SK-N-SH (cell line): ENCODE data around the gene MPST. TPM values are rescaled to one million over a fixed set of nuclear protein-coding genes. Genes with fewer than 3 reads are reported as not detected.

Experiments
- CTCF ChIA-PET: fragments of 300-600, 350-600 bp; formaldehyde crosslinking; extraction: SDS; loops from one replicate; lab custom pipeline; 2021; lab: Yijun Ruan, JAX
- POLR2A ChIA-PET: fragments of 350-600 bp; sonication (Branson Sonifier 250); formaldehyde crosslinking; extraction: SDS; loops from one replicate; lab custom pipeline; 2020; ENCODE audit warnings: antibody characterized with exemption, inconsistent platforms; lab: Yijun Ruan, JAX
- DNase-seq: peaks from one replicate; pipeline ENCODE4 v3.0.0; 2012
- H2AFZ ChIP-seq: fragments of 200-600 bp; sonication (generic); 2 replicates; pipeline ENCODE4 v1.8.1; 2016; ENCODE audit warnings: antibody characterized with exemption, mild to moderate bottlenecking, low read depth
- H3F3A ChIP-seq: fragments of 200-600 bp; sonication (generic); replicated peaks from 2 replicates; pipeline ENCODE3; 2016; ENCODE audit warnings: antibody characterized with exemption, mild to moderate bottlenecking; ENCODE audit not compliant: insufficient read depth
- H3K27ac ChIP-seq, 2 experiments: fragments of 200-500 bp in 1 of 2; fragments of 200-600 bp in 1 of 2; sonication (Bioruptor generic) in 1 of 2; sonication (generic), shearing (Covaris generic) in 1 of 2; 2 replicates each; pipeline versions ENCODE4 v1.5.1 to v1.6.1; 2014 to 2016; ENCODE audit warnings: low read depth in 2 of 2, inconsistent platforms in 1 of 2, low read length in 1 of 2, mild to moderate bottlenecking in 1 of 2, mixed read lengths in 1 of 2
- H3K27me3 ChIP-seq: fragments of 200-600 bp; sonication (generic), shearing (Covaris generic); 2 replicates; pipeline ENCODE4 v1.6.1; 2016; ENCODE audit warnings: mixed run types; ENCODE audit not compliant: insufficient read depth
- H3K36me3 ChIP-seq, 2 experiments: fragments of 200-500 bp in 1 of 2; fragments of 200-600 bp in 1 of 2; sonication (Bioruptor generic) in 1 of 2; sonication (generic) in 1 of 2; replicated peaks in 1 of 2; 2 replicates each; pipeline versions ENCODE3 to v1.5.1; 2014 to 2016; ENCODE audit warnings: low read length in 1 of 2, mild to moderate bottlenecking in 1 of 2; ENCODE audit not compliant: insufficient read depth in 2 of 2, control insufficient read depth in 1 of 2
- H3K4me1 ChIP-seq, 2 experiments: fragments of 200-500 bp in 1 of 2; fragments of 200-600 bp in 1 of 2; sonication (Bioruptor generic) in 1 of 2; sonication (generic), shearing (Covaris generic) in 1 of 2; 2 replicates each; pipeline versions ENCODE4 v1.5.1 to v1.6.1; 2014 to 2016; ENCODE audit warnings: low read depth in 1 of 2, low read length in 1 of 2, mixed run types in 1 of 2; ENCODE audit not compliant: insufficient read depth in 2 of 2, control insufficient read depth in 1 of 2
- H3K4me2 ChIP-seq: fragments of 200-600 bp; sonication (generic), shearing (Covaris generic); 2 replicates; pipeline ENCODE4 v1.6.1; 2017; ENCODE audit warnings: mixed run types
- H3K4me3 ChIP-seq, 2 experiments: fragments of 200-500 bp in 1 of 2; fragments of 200-600 bp in 1 of 2; sonication (Bioruptor generic) in 1 of 2; sonication (generic), shearing (Covaris generic) in 1 of 2; 2 replicates each; pipeline versions ENCODE4 v1.5.1 to v1.8.1; 2014 to 2016; ENCODE audit warnings: low read depth in 2 of 2, inconsistent platforms in 1 of 2, low read length in 1 of 2, mild to moderate bottlenecking in 1 of 2, mixed read lengths in 1 of 2, moderate library complexity in 1 of 2
- H3K79me2 ChIP-seq: fragments of 200-600 bp; sonication (generic); 2 replicates; pipeline ENCODE4 v1.8.1; 2017; ENCODE audit warnings: mild to moderate bottlenecking; ENCODE audit not compliant: insufficient read depth
- H3K9ac ChIP-seq: fragments of 200-600 bp; sonication (generic); 2 replicates; pipeline ENCODE4 v1.6.1; 2017; ENCODE audit warnings: mixed run types
- H3K9me2 ChIP-seq: fragments of 200-600 bp; sonication (generic); 2 replicates; pipeline ENCODE4 v1.6.1; 2017; ENCODE audit warnings: mixed run types
- H3K9me3 ChIP-seq: fragments of 200-600 bp; sonication (generic); 2 replicates; pipeline ENCODE4 v1.6.1; 2017; ENCODE audit warnings: mixed run types, mild to moderate bottlenecking, moderate library complexity
- H4K20me1 ChIP-seq: fragments of 200-600 bp; sonication (generic); 2 replicates; pipeline ENCODE4 v1.6.1; 2017; ENCODE audit warnings: mild to moderate bottlenecking, mixed run types; ENCODE audit not compliant: insufficient read depth
- EZH2phosphoT487 ChIP-seq: fragments of 200-600 bp; sonication (generic); IDR thresholded peaks from 2 replicates; pipeline ENCODE4 v1.6.1; 2017; ENCODE audit warnings: low read depth, mixed run types, mild to moderate bottlenecking, antibody characterized with exemption, moderate library complexity, borderline replicate concordance
- FOSL2 ChIP-seq: IDR thresholded peaks from 2 replicates; pipeline ENCODE4 v1.4.0; 2012; ENCODE audit warnings: low read depth, mild to moderate bottlenecking, moderate library complexity, borderline replicate concordance
- FOXM1 ChIP-seq: IDR thresholded peaks from 2 replicates; pipeline ENCODE4 v1.4.0; 2012; ENCODE audit warnings: low read depth, mild to moderate bottlenecking
- GABPA ChIP-seq: IDR thresholded peaks from 2 replicates; pipeline ENCODE4 v1.4.0; 2012; ENCODE audit warnings: low read depth, mild to moderate bottlenecking
- JUND ChIP-seq: IDR thresholded peaks from 2 replicates; pipeline ENCODE4 v1.4.0; 2012
- MXI1 ChIP-seq: IDR thresholded peaks from 2 replicates; pipeline ENCODE4 v1.6.1; 2012; ENCODE audit warnings: mild to moderate bottlenecking, low read depth, low read length, improper control_type of control experiment
- NFIC ChIP-seq: IDR thresholded peaks from 2 replicates; pipeline ENCODE4 v1.4.0; 2012; ENCODE audit warnings: borderline replicate concordance
- TCF12 ChIP-seq: IDR thresholded peaks from 2 replicates; pipeline ENCODE4 v1.4.0; 2012
- YY1 ChIP-seq: IDR thresholded peaks from 2 replicates; pipeline ENCODE4 v1.4.0; 2012; ENCODE audit warnings: low read depth, mild to moderate bottlenecking
- WGBS: methylation state at CpG from one replicate; pipeline ENCODE4 v1.1.6; 2017; ENCODE audit warnings: low lambda C conversion rate; 5-methylcytosine and 5-hydroxymethylcytosine counted together
- polyA plus RNA-seq, 3 experiments: library from polyadenylated mRNA; depleted of rRNA; stranded (reverse); fragments of >200 nt; gene quantifications; 2 replicates each; pipeline ENCODE4 v1.2.3, GENCODE V29; 2012
- TF ChIP-seq, protein P1 (sequence below): IDR thresholded peaks from 2 replicates; pipeline ENCODE4 v1.6.1; 2012; ENCODE audit warnings: mild to moderate bottlenecking, low read depth, low read length, moderate library complexity
- TF ChIP-seq, protein P2 (sequence below): fragments of 150-350 bp; IDR thresholded peaks from 2 replicates; pipeline ENCODE4 v1.6.1; 2017; ENCODE audit warnings: antibody characterized with exemption, low read length, low read depth, borderline replicate concordance
- TF ChIP-seq, protein P3 (sequence below): fragments of 200-600 bp; sonication (generic); IDR thresholded peaks from 2 replicates; pipeline ENCODE4 v1.6.1; 2017; ENCODE audit warnings: antibody characterized with exemption, mild to moderate bottlenecking, moderate library complexity
- TF ChIP-seq, protein P4 (sequence below): IDR thresholded peaks from 2 replicates; pipeline ENCODE4 v1.4.0; 2012; ENCODE audit warnings: low read depth, borderline replicate concordance

MPST gene
- polyA plus RNA-seq, 1 of the 3 experiments (the other 2 are of a cell fraction): 60.4 TPM

DNA sequence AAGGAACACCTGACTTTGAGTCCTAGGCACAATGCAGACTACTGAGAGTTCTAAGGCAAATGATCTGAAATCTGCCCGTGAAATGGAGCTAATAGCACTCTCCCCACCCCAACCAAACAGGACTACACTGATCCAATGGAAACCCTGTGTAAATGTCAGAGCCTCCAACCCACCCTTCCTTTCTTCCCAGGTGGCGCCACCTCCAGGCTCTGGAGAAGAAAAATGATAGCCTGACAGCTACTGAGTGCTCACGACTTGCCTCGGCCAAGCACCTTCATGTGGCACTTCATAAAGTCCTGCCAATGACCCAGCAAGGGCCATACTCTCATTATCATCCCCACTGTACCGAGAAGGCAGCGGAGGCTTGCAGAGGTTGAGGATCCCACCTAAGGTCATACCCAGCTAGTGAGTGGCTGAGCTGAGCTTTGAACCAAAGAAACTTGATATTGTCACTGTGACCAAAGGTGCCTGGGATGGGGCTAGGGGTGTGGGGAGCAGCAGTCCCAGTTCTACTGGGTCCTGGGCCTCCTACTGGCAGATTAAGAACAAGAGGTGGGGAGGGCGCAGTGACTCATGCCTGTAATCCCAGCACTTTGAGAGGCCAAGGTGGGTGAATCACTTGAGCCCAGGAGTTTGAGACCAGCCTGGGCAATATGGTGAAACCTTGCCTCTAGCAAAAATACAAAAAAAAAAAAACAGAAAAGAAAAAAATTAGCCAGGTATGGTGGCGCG lies 20.8 kb upstream of the MPST start:
- Histone ChIP-seq H3K4me2 (no peak overlapping the region), H3K27me3 (peaks cover 12% of the 10 kb centered on the region; the same call in 1 of the 2 replicates), H2AFZ (no peak overlapping the region), H3K27ac (no peak overlapping the region), H4K20me1 (no peaks in the 10 kb centered on the region), H3K9me2 (no peaks in the 10 kb centered on the region), H3K79me2 (no peaks in the 10 kb centered on the region), H3K4me1 (no peaks in the 10 kb centered on the region), H3F3A (no peaks in the 10 kb centered on the region), H3K9me3 (no peaks in the 10 kb centered on the region), H3K9ac (no peak overlapping the region), H3K36me3 (no peaks in the 10 kb centered on the region), H3K4me3 (no peak overlapping the region)
- ChIA-PET CTCF (interaction anchor here (0.7 to 2.0 kb wide), 10 partner anchors 12 to 452 kb away, joined by 3 to 11 read pairs (median 4); no protein-coding TSS in a partner anchor), POLR2A (no interaction called here)
- WGBS: 74% methylated on average over 9 of the region's 9 CpGs
- DNase-seq: no peak
- TF ChIP-seq, protein P1, sequence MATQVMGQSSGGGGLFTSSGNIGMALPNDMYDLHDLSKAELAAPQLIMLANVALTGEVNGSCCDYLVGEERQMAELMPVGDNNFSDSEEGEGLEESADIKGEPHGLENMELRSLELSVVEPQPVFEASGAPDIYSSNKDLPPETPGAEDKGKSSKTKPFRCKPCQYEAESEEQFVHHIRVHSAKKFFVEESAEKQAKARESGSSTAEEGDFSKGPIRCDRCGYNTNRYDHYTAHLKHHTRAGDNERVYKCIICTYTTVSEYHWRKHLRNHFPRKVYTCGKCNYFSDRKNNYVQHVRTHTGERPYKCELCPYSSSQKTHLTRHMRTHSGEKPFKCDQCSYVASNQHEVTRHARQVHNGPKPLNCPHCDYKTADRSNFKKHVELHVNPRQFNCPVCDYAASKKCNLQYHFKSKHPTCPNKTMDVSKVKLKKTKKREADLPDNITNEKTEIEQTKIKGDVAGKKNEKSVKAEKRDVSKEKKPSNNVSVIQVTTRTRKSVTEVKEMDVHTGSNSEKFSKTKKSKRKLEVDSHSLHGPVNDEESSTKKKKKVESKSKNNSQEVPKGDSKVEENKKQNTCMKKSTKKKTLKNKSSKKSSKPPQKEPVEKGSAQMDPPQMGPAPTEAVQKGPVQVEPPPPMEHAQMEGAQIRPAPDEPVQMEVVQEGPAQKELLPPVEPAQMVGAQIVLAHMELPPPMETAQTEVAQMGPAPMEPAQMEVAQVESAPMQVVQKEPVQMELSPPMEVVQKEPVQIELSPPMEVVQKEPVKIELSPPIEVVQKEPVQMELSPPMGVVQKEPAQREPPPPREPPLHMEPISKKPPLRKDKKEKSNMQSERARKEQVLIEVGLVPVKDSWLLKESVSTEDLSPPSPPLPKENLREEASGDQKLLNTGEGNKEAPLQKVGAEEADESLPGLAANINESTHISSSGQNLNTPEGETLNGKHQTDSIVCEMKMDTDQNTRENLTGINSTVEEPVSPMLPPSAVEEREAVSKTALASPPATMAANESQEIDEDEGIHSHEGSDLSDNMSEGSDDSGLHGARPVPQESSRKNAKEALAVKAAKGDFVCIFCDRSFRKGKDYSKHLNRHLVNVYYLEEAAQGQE: no peak
- TF ChIP-seq, protein P2, sequence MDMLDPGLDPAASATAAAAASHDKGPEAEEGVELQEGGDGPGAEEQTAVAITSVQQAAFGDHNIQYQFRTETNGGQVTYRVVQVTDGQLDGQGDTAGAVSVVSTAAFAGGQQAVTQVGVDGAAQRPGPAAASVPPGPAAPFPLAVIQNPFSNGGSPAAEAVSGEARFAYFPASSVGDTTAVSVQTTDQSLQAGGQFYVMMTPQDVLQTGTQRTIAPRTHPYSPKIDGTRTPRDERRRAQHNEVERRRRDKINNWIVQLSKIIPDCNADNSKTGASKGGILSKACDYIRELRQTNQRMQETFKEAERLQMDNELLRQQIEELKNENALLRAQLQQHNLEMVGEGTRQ: no peak
- no peak for TF ChIP-seq MXI1
- no peak for TF ChIP-seq GABPA
- no peak for TF ChIP-seq NFIC
- TF ChIP-seq, protein P3, sequence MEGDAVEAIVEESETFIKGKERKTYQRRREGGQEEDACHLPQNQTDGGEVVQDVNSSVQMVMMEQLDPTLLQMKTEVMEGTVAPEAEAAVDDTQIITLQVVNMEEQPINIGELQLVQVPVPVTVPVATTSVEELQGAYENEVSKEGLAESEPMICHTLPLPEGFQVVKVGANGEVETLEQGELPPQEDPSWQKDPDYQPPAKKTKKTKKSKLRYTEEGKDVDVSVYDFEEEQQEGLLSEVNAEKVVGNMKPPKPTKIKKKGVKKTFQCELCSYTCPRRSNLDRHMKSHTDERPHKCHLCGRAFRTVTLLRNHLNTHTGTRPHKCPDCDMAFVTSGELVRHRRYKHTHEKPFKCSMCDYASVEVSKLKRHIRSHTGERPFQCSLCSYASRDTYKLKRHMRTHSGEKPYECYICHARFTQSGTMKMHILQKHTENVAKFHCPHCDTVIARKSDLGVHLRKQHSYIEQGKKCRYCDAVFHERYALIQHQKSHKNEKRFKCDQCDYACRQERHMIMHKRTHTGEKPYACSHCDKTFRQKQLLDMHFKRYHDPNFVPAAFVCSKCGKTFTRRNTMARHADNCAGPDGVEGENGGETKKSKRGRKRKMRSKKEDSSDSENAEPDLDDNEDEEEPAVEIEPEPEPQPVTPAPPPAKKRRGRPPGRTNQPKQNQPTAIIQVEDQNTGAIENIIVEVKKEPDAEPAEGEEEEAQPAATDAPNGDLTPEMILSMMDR: peak; percentile 25
- TF ChIP-seq EZH2phosphoT487: no peak
- TF ChIP-seq FOSL2: peak; percentile 14; the same call in 1 of the 2 replicates
- TF ChIP-seq, protein P4, sequence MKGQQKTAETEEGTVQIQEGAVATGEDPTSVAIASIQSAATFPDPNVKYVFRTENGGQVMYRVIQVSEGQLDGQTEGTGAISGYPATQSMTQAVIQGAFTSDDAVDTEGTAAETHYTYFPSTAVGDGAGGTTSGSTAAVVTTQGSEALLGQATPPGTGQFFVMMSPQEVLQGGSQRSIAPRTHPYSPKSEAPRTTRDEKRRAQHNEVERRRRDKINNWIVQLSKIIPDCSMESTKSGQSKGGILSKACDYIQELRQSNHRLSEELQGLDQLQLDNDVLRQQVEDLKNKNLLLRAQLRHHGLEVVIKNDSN: no peak
- no peak for TF ChIP-seq TCF12
- no peak for TF ChIP-seq FOXM1
- TF ChIP-seq JUND: no peak
- TF ChIP-seq YY1: no peak
